ENCODE results near the gene MEIKIN.
"Not testable (repeated sequence)": the region's sequence is repeated elsewhere in the genome, so short reads cannot be mapped to it uniquely, and the experiment has no call there.

Gene MEIKIN

GRCh38 chr5:131906668-131907067, 38.8 kb downstream of the MEIKIN start:
- ChIA-PET CTCF (no interaction called here), POLR2A (no interaction called here)
- DNase-seq (ENCODE audit: extremely low spot score) = no peak
- TF ChIP-seq CTBP1 (IDR thresholded peaks at IDR 0.05; ENCODE audit: borderline replicate concordance) (no peak), L3MBTL2 (conservative IDR thresholded peaks at IDR 0.05) (no peak), ELF4 (IDR thresholded peaks at IDR 0.05) (no peak), NFRKB (IDR thresholded peaks at IDR 0.05) (no peak), SUZ12 (IDR thresholded peaks at IDR 0.05) (no peak), FOXK2 (IDR thresholded peaks at IDR 0.05) (no peak), SP1 (IDR thresholded peaks at IDR 0.05) (no peak), LEF1 (IDR thresholded peaks at IDR 0.05; ENCODE audit: borderline replicate concordance) (no peak), BHLHE40 (IDR thresholded peaks at IDR 0.05; ENCODE audit: borderline replicate concordance) (no peak), HDGF (IDR thresholded peaks at IDR 0.05; ENCODE audit: borderline replicate concordance) (no peak), ARNT (IDR thresholded peaks at IDR 0.05) (no peak), FOXA1 (IDR thresholded peaks at IDR 0.05) (no peak), PKNOX1 (IDR thresholded peaks at IDR 0.05) (no peak), TARDBP (IDR thresholded peaks at IDR 0.05) (no peak), ZNF384 (IDR thresholded peaks at IDR 0.05) (no peak), FOXM1 (IDR thresholded peaks at IDR 0.05; ENCODE audit: borderline replicate concordance) (no peak)

GRCh38 chr5:131902266-131902665, 43.2 kb downstream of the MEIKIN start:
- POLR2A ChIA-PET; CTCF ChIA-PET; DNase-seq (ENCODE audit: extremely low spot score): not testable (repeated sequence)

- POLR2A ChIA-PET = no interaction called here
- no peak for DNase-seq (ENCODE audit: extremely low spot score)
- TF ChIP-seq ELF4 (IDR thresholded peaks at IDR 0.05) = no peak
- TF ChIP-seq ARNT (IDR thresholded peaks at IDR 0.05) = no peak
- TF ChIP-seq FOXA1 (IDR thresholded peaks at IDR 0.05) = no peak
- TF ChIP-seq CTBP1 (IDR thresholded peaks at IDR 0.05; ENCODE audit: borderline replicate concordance) = no peak
- TF ChIP-seq SUZ12 (IDR thresholded peaks at IDR 0.05) = no peak
- TF ChIP-seq L3MBTL2 (conservative IDR thresholded peaks at IDR 0.05) = no peak
- no peak for TF ChIP-seq ZNF384 (IDR thresholded peaks at IDR 0.05)
- TF ChIP-seq HDGF (IDR thresholded peaks at IDR 0.05; ENCODE audit: borderline replicate concordance) = no peak
- no peak for TF ChIP-seq TARDBP (IDR thresholded peaks at IDR 0.05)
- no peak for TF ChIP-seq FOXK2 (IDR thresholded peaks at IDR 0.05)
- no peak for TF ChIP-seq NFRKB (IDR thresholded peaks at IDR 0.05)
- no peak for TF ChIP-seq SP1 (IDR thresholded peaks at IDR 0.05)
- TF ChIP-seq BHLHE40 (IDR thresholded peaks at IDR 0.05; ENCODE audit: borderline replicate concordance) = no peak
- TF ChIP-seq LEF1 (IDR thresholded peaks at IDR 0.05; ENCODE audit: borderline replicate concordance) = no peak
- TF ChIP-seq FOXM1 (IDR thresholded peaks at IDR 0.05; ENCODE audit: borderline replicate concordance) = no peak
- TF ChIP-seq PKNOX1 (IDR thresholded peaks at IDR 0.05) = no peak
- CTCF ChIA-PET = no interaction called here
These were observed 45.8 kb downstream of the MEIKIN start for GRCh38 chr5:131899686-131900085.

- DNase-seq (ENCODE audit: extremely low spot score) = no peak
- ChIA-PET POLR2A (no interaction called here), CTCF (no interaction called here)
- TF ChIP-seq ELF4 (IDR thresholded peaks at IDR 0.05) (no peak), TARDBP (IDR thresholded peaks at IDR 0.05) (no peak), FOXK2 (IDR thresholded peaks at IDR 0.05) (no peak), CTBP1 (IDR thresholded peaks at IDR 0.05; ENCODE audit: borderline replicate concordance) (no peak), PKNOX1 (IDR thresholded peaks at IDR 0.05) (no peak), FOXA1 (IDR thresholded peaks at IDR 0.05) (no peak), LEF1 (IDR thresholded peaks at IDR 0.05; ENCODE audit: borderline replicate concordance) (no peak), FOXM1 (IDR thresholded peaks at IDR 0.05; ENCODE audit: borderline replicate concordance) (no peak), ARNT (IDR thresholded peaks at IDR 0.05) (no peak), NFRKB (IDR thresholded peaks at IDR 0.05) (no peak), HDGF (IDR thresholded peaks at IDR 0.05; ENCODE audit: borderline replicate concordance) (no peak), SUZ12 (IDR thresholded peaks at IDR 0.05) (no peak), BHLHE40 (IDR thresholded peaks at IDR 0.05; ENCODE audit: borderline replicate concordance) (no peak), L3MBTL2 (conservative IDR thresholded peaks at IDR 0.05) (no peak), SP1 (IDR thresholded peaks at IDR 0.05) (no peak)
These were observed 61.5 kb downstream of the MEIKIN start for GRCh38 chr5:131883984-131884383.

- TF ChIP-seq L3MBTL2 (conservative IDR thresholded peaks at IDR 0.05) = no peak
- no peak for TF ChIP-seq BHLHE40 (IDR thresholded peaks at IDR 0.05; ENCODE audit: borderline replicate concordance)
- no peak for TF ChIP-seq CTBP1 (IDR thresholded peaks at IDR 0.05; ENCODE audit: borderline replicate concordance)
- TF ChIP-seq PKNOX1 (IDR thresholded peaks at IDR 0.05) = no peak
- TF ChIP-seq NFRKB (IDR thresholded peaks at IDR 0.05) = no peak
- TF ChIP-seq ELF4 (IDR thresholded peaks at IDR 0.05) = no peak
- TF ChIP-seq HDGF (IDR thresholded peaks at IDR 0.05; ENCODE audit: borderline replicate concordance) = no peak
- TF ChIP-seq FOXK2 (IDR thresholded peaks at IDR 0.05) = no peak
- TF ChIP-seq ZNF384 (IDR thresholded peaks at IDR 0.05) = no peak
- ChIA-PET CTCF (no interaction called here), POLR2A (no interaction called here)
- no peak for DNase-seq (ENCODE audit: extremely low spot score)
These were observed 65.8 kb downstream of the MEIKIN start for GRCh38 chr5:131879705-131880104.

GRCh38 chr5:131877873-131878272, 67.6 kb downstream of the MEIKIN start:
- POLR2A ChIA-PET = no interaction called here
- TF ChIP-seq FOXM1 (IDR thresholded peaks at IDR 0.05; ENCODE audit: borderline replicate concordance) (no peak), PKNOX1 (IDR thresholded peaks at IDR 0.05) (no peak), TARDBP (IDR thresholded peaks at IDR 0.05) (no peak), NFRKB (IDR thresholded peaks at IDR 0.05) (no peak), L3MBTL2 (conservative IDR thresholded peaks at IDR 0.05) (no peak), LEF1 (IDR thresholded peaks at IDR 0.05; ENCODE audit: borderline replicate concordance) (no peak), BHLHE40 (IDR thresholded peaks at IDR 0.05; ENCODE audit: borderline replicate concordance) (no peak), FOXK2 (IDR thresholded peaks at IDR 0.05) (no peak), FOXA1 (IDR thresholded peaks at IDR 0.05) (no peak), SUZ12 (IDR thresholded peaks at IDR 0.05) (no peak), CTBP1 (IDR thresholded peaks at IDR 0.05; ENCODE audit: borderline replicate concordance) (no peak)
- no peak for DNase-seq (ENCODE audit: extremely low spot score)
- CTCF ChIA-PET = no interaction called here

GRCh38 chr5:131871251-131871650, 74.2 kb downstream of the MEIKIN start:
- POLR2A ChIA-PET; DNase-seq (ENCODE audit: extremely low spot score); CTCF ChIA-PET: not testable (repeated sequence)

Measured in HEK293T (cell line).